ENCODE measurements around the gene NTNG2. TPM values are rescaled to one million over a fixed set of nuclear protein-coding genes. Genes with fewer than 3 reads are reported as not detected.

The NTNG2 gene
- total and polyA plus RNA-seq, 10 donors, result 0.44 to 22.4 (median 8.4) TPM

- Histone ChIP-seq H3K27ac (no peak overlapping the region), H3K27me3 (replicated peaks in 1 of 7) (peaks cover 0 to 21% (median 0%) of the 10 kb centered on the region in 7 donors), H3K4me1 (no peaks in the 10 kb centered on the region), H3K36me3 (peaks cover 0 to 20% (median 0%) of the 10 kb centered on the region in 6 donors), H3K4me3 (no peak overlapping the region), H3K9me3 (peaks cover 0 to 7% (median 0%) of the 10 kb centered on the region in 8 donors)
- 77 to 86% (median 82%) methylated on average over 6 to 8 of the region's 8 CpGs for WGBS, 5 donors
- DNase-seq, result no peak
- intact Hi-C loops (cut with DNase I; ENCODE audit: low total_unique reads), result no loop called here
- TF ChIP-seq POLR2AphosphoS5 (IDR thresholded peaks at IDR 0.05), result no peak
- no peak for TF ChIP-seq POLR2A (IDR thresholded peaks at IDR 0.05)
- TF ChIP-seq CTCF (IDR thresholded peaks at IDR 0.05 in 8 of 11, conservative IDR thresholded peaks at IDR 0.05 in 3 of 11), result no peak
Measured at GRCh38 chr9:132194508-132194907, 32.6 kb downstream of the NTNG2 start.

- WGBS, 5 donors, result 84 to 95% (median 89%) methylated on average over 6 of the region's 6 CpGs
- intact Hi-C loops (cut with DNase I; ENCODE audit: low total_unique reads), result no loop called here
- TF ChIP-seq CTCF (IDR thresholded peaks at IDR 0.05 in 8 of 11, conservative IDR thresholded peaks at IDR 0.05 in 3 of 11) (no peak), POLR2AphosphoS5 (IDR thresholded peaks at IDR 0.05) (no peak), POLR2A (IDR thresholded peaks at IDR 0.05) (no peak)
Measured at GRCh38 chr9:132197315-132197714, 35.5 kb downstream of the NTNG2 start.

GRCh38 chr9:132197856-132198550 is 36.1 kb downstream of the NTNG2 start:
- no peak for DNase-seq
- Histone ChIP-seq H3K9me3 (peaks cover 0 to 8% (median 0%) of the 10 kb centered on the region in 8 donors), H3K27me3 (replicated peaks in 1 of 7) (peaks cover 0 to 42% (median 10%) of the 10 kb centered on the region in 7 donors), H3K36me3 (peaks cover 0 to 27% (median 0%) of the 10 kb centered on the region in 6 donors), H3K27ac (no peak overlapping the region), H3K4me3 (no peak overlapping the region), H3K4me1 (no peaks in the 10 kb centered on the region)
- TF ChIP-seq CTCF (IDR thresholded peaks at IDR 0.05 in 8 of 11, conservative IDR thresholded peaks at IDR 0.05 in 3 of 11) (no peak), POLR2A (IDR thresholded peaks at IDR 0.05) (no peak), POLR2AphosphoS5 (IDR thresholded peaks at IDR 0.05) (no peak)
- WGBS, 5 donors, result 93 to 98% (median 95%) methylated on average over 56 to 58 of the region's 58 CpGs
- intact Hi-C loops (cut with DNase I; ENCODE audit: low total_unique reads), result no loop called here

More at GRCh38 chr9:132197315-132197714, 35.5 kb downstream of the NTNG2 start:
- peaks cover 0 to 37% (median 3%) of the 10 kb centered on the region in 7 donors for H3K27me3 ChIP-seq (replicated peaks in 1 of 7)
- H3K36me3 ChIP-seq, result peaks cover 0 to 27% (median 0%) of the 10 kb centered on the region in 6 donors
- H3K4me3 ChIP-seq, result no peak overlapping the region
- no peaks in the 10 kb centered on the region for H3K4me1 ChIP-seq
- H3K27ac ChIP-seq, result no peak overlapping the region
- peaks cover 0 to 8% (median 0%) of the 10 kb centered on the region in 8 donors for H3K9me3 ChIP-seq
- DNase-seq, result no peak

- Histone ChIP-seq H3K27ac (no peak overlapping the region), H3K9me3 (peaks cover 0 to 8% (median 0%) of the 10 kb centered on the region in 8 donors), H3K36me3 (peaks cover 0 to 27% (median 0%) of the 10 kb centered on the region in 6 donors), H3K27me3 (replicated peaks in 1 of 7) (peaks cover 0 to 47% (median 11%) of the 10 kb centered on the region in 7 donors), H3K4me3 (no peak overlapping the region), H3K4me1 (no peaks in the 10 kb centered on the region)
- TF ChIP-seq POLR2A (IDR thresholded peaks at IDR 0.05), result no peak
- no peak for TF ChIP-seq CTCF (IDR thresholded peaks at IDR 0.05 in 8 of 11, conservative IDR thresholded peaks at IDR 0.05 in 3 of 11)
- no peak for TF ChIP-seq POLR2AphosphoS5 (IDR thresholded peaks at IDR 0.05)
- DNase-seq, result no peak
- WGBS, 5 donors, result 84 to 92% (median 89%) methylated on average over 4 of the region's 4 CpGs
- intact Hi-C loops (cut with DNase I; ENCODE audit: low total_unique reads), result no loop called here
Measured at GRCh38 chr9:132199056-132199455, 37.2 kb downstream of the NTNG2 start.

Data from spleen (tissue), 11 donors.